Suprapubic skin (tissue), 3 donors: ENCODE measurements around the gene CAMK2D.

ENCODE experiments used
- CTCF ChIP-seq, 2 donors: fragments of 200-600 bp in 1 of 2; fragments of 450-650 bp in 1 of 2; sonication (generic) in 1 of 2; IDR thresholded peaks; one replicate each; pipeline ENCODE4 v1.5.1; 2016 to 2019; ENCODE audit warnings: antibody characterized with exemption in 2 of 2, mild to moderate bottlenecking in 1 of 2, moderate library complexity in 1 of 2
- POLR2A ChIP-seq, 2 donors: fragments of 450-650 bp; IDR thresholded peaks; one replicate each; pipeline ENCODE4 v1.6.1; 2017; ENCODE audit warnings: antibody characterized with exemption in 2 of 2, mild to moderate bottlenecking in 2 of 2, moderate library complexity in 2 of 2

DNA sequence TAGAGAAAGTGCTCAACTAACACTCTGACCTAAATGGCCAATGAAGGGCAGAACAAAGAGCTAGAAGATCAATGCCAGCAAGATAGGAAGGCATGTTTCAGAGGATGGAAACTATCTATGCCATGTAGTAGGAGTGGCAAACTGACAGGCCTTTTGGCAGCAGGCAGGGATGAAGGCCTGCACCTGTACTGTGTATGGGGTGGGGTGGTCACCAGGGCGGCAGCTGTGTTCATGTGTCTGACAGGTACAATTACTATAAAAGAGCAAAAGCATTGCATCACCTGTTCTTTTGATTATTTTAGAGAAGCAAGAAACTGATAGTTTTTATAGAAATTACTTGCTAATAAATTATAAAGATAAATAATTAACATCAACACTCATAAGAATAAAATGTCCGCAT, 239.1 kb downstream of the CAMK2D start:
- TF ChIP-seq POLR2A (IDR thresholded peaks at IDR 0.05) (no peak), CTCF (IDR thresholded peaks at IDR 0.05) (no peak)
